Measurements from ENCODE around the gene TRABD2A.

The TRABD2A gene

GRCh38 chr2:84808279-84808678, 72.6 kb downstream of the TRABD2A start:
- TF ChIP-seq CTCF (IDR thresholded peaks at IDR 0.05; ENCODE audit: insufficient read depth, low read depth, low read length, missing control alignments) = no peak
- DNase-seq (ENCODE audit: low read depth) = peak; percentile 24
- H3K4me3 ChIP-seq (ENCODE audit: low read depth, low read length) = no peak overlapping the region

DNA sequence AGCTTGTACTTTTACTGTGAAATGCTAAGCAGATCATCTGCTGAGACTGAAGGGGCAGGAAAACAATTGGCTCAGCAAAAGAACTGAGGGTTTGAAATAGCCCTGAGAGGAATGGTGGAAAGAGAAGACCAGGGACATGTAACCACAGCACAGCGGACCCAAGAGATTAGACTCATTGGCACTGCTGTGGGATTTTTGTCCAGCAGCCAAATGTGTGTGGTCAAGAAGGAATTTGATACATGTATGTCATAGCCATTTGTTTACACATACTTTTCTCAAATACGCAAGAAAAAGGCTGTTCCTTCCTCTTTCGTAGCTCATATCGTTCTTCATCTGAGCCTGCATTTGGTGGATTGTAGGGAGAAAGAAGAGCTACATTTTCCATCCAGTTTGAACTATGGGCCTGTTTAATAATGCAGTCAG, 73.8 kb downstream of the TRABD2A start:
- no peak overlapping the region for H3K4me3 ChIP-seq (ENCODE audit: low read depth, low read length)
- DNase-seq (ENCODE audit: low read depth) = no peak
- no peak for TF ChIP-seq CTCF (IDR thresholded peaks at IDR 0.05; ENCODE audit: insufficient read depth, low read depth, low read length, missing control alignments)

- DNase-seq (ENCODE audit: low read depth) = no peak
- H3K4me3 ChIP-seq (ENCODE audit: low read depth, low read length) = no peak overlapping the region
- TF ChIP-seq CTCF (IDR thresholded peaks at IDR 0.05; ENCODE audit: insufficient read depth, low read depth, low read length, missing control alignments) = no peak
Observed at GRCh38 chr2:84805250-84805958, 75.5 kb downstream of the TRABD2A start.

DNA sequence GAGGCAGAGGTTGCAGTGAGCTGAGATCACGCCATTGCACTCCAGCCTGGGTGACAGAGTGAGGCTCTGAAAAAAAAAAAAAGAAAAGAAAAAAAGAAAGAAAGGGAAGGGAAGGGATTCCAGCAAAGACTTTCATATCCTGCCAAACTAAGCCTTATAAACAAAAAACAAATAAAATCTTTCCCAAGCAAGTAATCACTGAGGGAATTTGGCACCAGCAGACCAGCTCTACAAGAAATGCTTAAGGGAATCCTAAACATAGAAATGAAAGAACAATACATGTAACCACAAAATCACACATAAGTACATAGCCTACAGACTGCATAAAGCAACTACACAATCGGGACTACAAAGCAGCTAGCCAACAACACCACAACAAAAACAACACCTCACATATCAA, 79.1 kb downstream of the TRABD2A start:
- DNase-seq (ENCODE audit: low read depth) = no peak
- H3K4me3 ChIP-seq (ENCODE audit: low read depth, low read length) = no peak overlapping the region
- TF ChIP-seq CTCF (IDR thresholded peaks at IDR 0.05; ENCODE audit: insufficient read depth, low read depth, low read length, missing control alignments) = no peak

- peak; percentile 46 for DNase-seq (ENCODE audit: low read depth)
- no peak overlapping the region for H3K4me3 ChIP-seq (ENCODE audit: low read depth, low read length)
- no peak for TF ChIP-seq CTCF (IDR thresholded peaks at IDR 0.05; ENCODE audit: insufficient read depth, low read depth, low read length, missing control alignments)
Observed at GRCh38 chr2:84800194-84800805, 80.6 kb downstream of the TRABD2A start.

DNA sequence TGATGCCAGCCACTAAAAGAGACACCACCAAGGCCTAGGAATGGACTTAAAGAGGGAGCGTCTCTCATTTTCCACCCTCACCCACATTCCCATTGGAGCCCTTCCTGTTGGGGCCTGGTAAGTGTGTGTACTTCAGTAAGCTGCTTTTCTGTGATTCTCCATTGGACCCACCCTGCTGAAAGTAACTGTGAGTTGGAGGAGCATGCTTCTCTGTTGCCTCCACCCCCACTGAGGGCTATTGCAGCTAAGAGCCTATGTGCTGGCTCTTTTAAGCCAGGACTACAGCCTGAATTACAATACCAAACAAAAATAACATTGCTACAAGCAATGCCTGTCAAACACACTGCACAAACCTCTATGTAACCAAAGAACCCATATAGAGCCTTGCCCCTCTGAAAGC, 81.1 kb downstream of the TRABD2A start:
- no peak overlapping the region for H3K4me3 ChIP-seq (ENCODE audit: low read depth, low read length)
- TF ChIP-seq CTCF (IDR thresholded peaks at IDR 0.05; ENCODE audit: insufficient read depth, low read depth, low read length, missing control alignments) = no peak
- no peak for DNase-seq (ENCODE audit: low read depth)
